GM12864 (cell line): ENCODE data around the gene PPM1F.

Experiments
- DNase-seq: peaks from one replicate; pipeline ENCODE4 v3.0.0-alpha.2; 2011; ENCODE audit warnings: low read depth
- H3K4me3 ChIP-seq: 2 replicates; pipeline ENCODE4 v1.5.1; 2011; ENCODE audit warnings: mild to moderate bottlenecking, low read depth, low read length, control low read depth
- TF ChIP-seq, protein P1 (sequence below): IDR thresholded peaks from 2 replicates; pipeline ENCODE4 v1.5.1; 2011; ENCODE audit warnings: low read depth, mild to moderate bottlenecking, moderate library complexity, low read length, control low read depth, inconsistent platforms; ENCODE audit errors: missing control alignments

PPM1F gene

GRCh38 chr22:21992593-21993237 lies 40.1 kb upstream of the PPM1F start:
- TF ChIP-seq, protein P1, sequence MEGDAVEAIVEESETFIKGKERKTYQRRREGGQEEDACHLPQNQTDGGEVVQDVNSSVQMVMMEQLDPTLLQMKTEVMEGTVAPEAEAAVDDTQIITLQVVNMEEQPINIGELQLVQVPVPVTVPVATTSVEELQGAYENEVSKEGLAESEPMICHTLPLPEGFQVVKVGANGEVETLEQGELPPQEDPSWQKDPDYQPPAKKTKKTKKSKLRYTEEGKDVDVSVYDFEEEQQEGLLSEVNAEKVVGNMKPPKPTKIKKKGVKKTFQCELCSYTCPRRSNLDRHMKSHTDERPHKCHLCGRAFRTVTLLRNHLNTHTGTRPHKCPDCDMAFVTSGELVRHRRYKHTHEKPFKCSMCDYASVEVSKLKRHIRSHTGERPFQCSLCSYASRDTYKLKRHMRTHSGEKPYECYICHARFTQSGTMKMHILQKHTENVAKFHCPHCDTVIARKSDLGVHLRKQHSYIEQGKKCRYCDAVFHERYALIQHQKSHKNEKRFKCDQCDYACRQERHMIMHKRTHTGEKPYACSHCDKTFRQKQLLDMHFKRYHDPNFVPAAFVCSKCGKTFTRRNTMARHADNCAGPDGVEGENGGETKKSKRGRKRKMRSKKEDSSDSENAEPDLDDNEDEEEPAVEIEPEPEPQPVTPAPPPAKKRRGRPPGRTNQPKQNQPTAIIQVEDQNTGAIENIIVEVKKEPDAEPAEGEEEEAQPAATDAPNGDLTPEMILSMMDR: no peak
- DNase-seq: no peak
- no peak overlapping the region for H3K4me3 ChIP-seq

GRCh38 chr22:21991774-21992173 lies 39.1 kb upstream of the PPM1F start:
- TF ChIP-seq, protein P1: no peak
- DNase-seq: no peak

GRCh38 chr22:21991304-21991596 lies 38.6 kb upstream of the PPM1F start:
- TF ChIP-seq, protein P1: no peak
- DNase-seq: no peak
- no peak overlapping the region for H3K4me3 ChIP-seq

More at GRCh38 chr22:21991774-21992173, 39.1 kb upstream of the PPM1F start:
- H3K4me3 ChIP-seq: no peak overlapping the region

- DNase-seq: no peak
- H3K4me3 ChIP-seq: no peak overlapping the region
- TF ChIP-seq, protein P1: no peak
Measured at GRCh38 chr22:21990445-21991303, 38.0 kb upstream of the PPM1F start.

- DNase-seq: no peak
- no peak overlapping the region for H3K4me3 ChIP-seq
- TF ChIP-seq, protein P1: no peak
Measured at GRCh38 chr22:21989049-21989448, 36.4 kb upstream of the PPM1F start.

DNA sequence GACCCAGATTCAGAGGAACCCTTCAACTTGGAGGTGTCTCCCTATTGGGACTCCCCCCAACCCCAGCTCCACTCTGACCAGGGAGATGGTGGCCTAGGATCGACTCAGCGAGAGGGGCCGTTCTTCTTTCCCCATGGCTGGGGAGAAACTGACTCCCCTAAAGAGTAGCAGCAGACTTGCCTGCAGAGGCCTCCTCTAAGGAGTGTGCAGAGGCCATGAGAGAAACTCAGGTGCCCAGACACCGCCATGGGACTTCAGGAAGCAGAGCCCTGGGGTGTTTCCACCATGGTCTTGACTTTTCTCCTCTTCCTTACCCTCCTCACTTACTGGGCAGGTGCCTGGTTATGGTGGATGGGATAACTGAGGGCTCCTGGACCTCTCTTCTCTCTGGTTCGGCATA lies 32.6 kb upstream of the PPM1F start:
- TF ChIP-seq, protein P1: no peak
- DNase-seq: no peak
- H3K4me3 ChIP-seq: no peak overlapping the region
